Adipocyte (in vitro differentiated cells): ENCODE measurements around the gene FBN3.
A peak's percentile ranks its signal among the peaks of the same experiment; 100 is the strongest.

Experiments used
- DNase-seq: peaks from one replicate; pipeline ENCODE4 v3.0.0-alpha.2; 2015; ENCODE audit warnings: low read depth
- H3K27me3 ChIP-seq: replicated peaks from 2 replicates; pipeline ENCODE4 v1.7.0; 2013; ENCODE audit warnings: mild to moderate bottlenecking, low read length, moderate library complexity; ENCODE audit not compliant: control insufficient read depth, insufficient read depth
- H3K36me3 ChIP-seq: 2 replicates; pipeline ENCODE4 v1.7.0; 2013; ENCODE audit warnings: low read length, mild to moderate bottlenecking, moderate library complexity; ENCODE audit not compliant: control insufficient read depth, insufficient read depth, severe bottlenecking
- H3K4me1 ChIP-seq: 2 replicates; pipeline ENCODE4 v1.7.0; 2013; ENCODE audit warnings: mild to moderate bottlenecking, low read length, moderate library complexity; ENCODE audit not compliant: control insufficient read depth, insufficient read depth
- H3K4me3 ChIP-seq: 2 replicates; pipeline ENCODE4 v1.7.0; 2013; ENCODE audit warnings: mild to moderate bottlenecking, low read length, moderate library complexity
- H3K9ac ChIP-seq: 2 replicates; pipeline ENCODE4 v1.7.0; 2013; ENCODE audit warnings: mild to moderate bottlenecking, low read length, moderate library complexity
- H3K9me3 ChIP-seq: 2 replicates; pipeline ENCODE4 v1.7.0; 2013; ENCODE audit warnings: mild to moderate bottlenecking, low read length, moderate library complexity; ENCODE audit not compliant: control insufficient read depth

The FBN3 gene

DNA sequence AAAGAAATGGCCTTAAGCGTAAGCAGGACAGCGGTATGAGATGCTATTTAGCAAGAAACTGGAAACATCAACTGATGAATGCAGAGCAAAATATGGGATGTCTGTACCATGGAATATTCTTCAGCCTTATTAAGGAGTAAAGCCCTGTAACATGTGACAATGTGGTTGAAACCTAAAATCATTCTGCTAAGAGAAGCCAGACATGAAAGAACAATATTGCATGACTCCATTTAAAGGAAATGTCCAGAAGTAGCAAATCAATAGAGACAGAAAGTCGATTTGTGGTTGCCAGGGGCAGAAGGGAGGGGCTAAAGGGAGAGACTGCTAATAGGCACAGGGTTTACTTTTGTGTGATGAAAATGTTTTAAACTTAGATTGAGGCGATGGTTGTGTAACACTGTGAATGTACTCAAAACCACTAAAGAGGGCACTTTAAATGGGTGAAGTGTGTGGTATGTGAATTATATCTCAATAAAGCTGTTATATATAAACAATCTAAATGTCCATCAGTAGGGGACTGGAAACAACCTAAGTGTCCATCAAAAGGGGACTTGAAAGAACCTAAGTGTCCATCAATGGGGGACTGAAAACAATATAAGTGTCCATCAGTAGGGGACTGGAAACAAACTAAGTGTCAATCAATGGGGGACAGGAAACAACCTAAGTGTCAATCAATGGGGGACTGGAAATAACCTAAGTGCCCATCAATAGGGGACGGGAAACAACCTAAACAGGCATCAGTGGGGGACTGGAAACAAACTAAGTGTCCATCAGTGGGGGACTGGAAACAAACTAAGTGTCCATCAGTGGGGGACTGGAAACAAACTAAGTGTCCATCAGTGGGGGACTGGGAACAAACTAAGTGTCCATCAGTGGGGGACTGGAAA, 51.5 kb downstream of the FBN3 start:
- peaks cover 40% of the 10 kb centered on the region for H3K9me3 ChIP-seq
- H3K4me3 ChIP-seq = no peak overlapping the region
- DNase-seq = no peak
- no peaks in the 10 kb centered on the region for H3K4me1 ChIP-seq
- no peak overlapping the region for H3K9ac ChIP-seq
- no peaks in the 10 kb centered on the region for H3K36me3 ChIP-seq
- H3K27me3 ChIP-seq = no peaks in the 10 kb centered on the region

DNA sequence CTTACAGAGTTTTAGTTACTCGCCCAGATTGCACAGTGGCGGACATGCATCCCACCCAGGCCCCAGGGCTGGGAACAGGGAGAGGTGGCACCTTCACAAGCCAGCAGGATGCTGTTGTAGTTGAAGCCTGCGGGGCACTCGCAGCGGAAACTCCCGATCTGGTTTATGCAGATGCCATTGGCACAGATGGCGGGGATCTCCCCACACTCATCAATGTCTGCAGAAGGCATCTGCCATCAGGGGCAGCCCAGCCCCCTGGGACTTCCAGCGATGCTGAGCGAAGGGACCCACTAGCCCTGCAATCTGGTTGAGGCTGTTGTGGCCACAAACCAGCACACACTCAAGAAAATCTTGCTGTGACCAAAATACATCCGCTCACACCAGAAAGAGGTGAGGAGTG, 52.2 kb downstream of the FBN3 start:
- DNase-seq = no peak
- H3K27me3 ChIP-seq = no peaks in the 10 kb centered on the region
- no peaks in the 10 kb centered on the region for H3K4me1 ChIP-seq
- H3K9me3 ChIP-seq = peaks cover 40% of the 10 kb centered on the region
- no peak overlapping the region for H3K4me3 ChIP-seq
- H3K9ac ChIP-seq = no peak overlapping the region
- no peaks in the 10 kb centered on the region for H3K36me3 ChIP-seq

DNA sequence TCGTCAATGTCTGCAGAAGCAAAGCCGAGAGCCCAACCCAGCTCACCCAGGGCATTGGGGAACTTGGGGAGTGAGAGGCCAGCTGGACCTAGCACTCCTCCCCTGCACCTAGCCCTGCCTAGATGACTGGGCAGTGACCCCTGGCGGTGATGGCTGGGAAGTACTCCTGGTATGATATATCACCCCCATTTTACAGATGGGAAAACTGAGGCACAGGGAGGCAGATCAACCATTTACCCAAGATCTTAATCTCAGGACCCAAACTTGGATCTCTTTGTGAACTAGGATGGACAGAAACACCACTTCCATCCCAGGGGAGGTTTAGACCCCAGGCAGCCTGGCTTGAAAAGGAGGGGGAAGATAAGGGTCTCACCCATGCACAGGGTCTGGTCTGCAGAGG, 53.3 kb downstream of the FBN3 start:
- H3K36me3 ChIP-seq = no peaks in the 10 kb centered on the region
- no peak overlapping the region for H3K9ac ChIP-seq
- H3K4me1 ChIP-seq = no peaks in the 10 kb centered on the region
- H3K9me3 ChIP-seq = peaks cover 40% of the 10 kb centered on the region
- H3K4me3 ChIP-seq = peak overlapping the region; percentile 38
- DNase-seq = no peak
- H3K27me3 ChIP-seq = no peaks in the 10 kb centered on the region

DNA sequence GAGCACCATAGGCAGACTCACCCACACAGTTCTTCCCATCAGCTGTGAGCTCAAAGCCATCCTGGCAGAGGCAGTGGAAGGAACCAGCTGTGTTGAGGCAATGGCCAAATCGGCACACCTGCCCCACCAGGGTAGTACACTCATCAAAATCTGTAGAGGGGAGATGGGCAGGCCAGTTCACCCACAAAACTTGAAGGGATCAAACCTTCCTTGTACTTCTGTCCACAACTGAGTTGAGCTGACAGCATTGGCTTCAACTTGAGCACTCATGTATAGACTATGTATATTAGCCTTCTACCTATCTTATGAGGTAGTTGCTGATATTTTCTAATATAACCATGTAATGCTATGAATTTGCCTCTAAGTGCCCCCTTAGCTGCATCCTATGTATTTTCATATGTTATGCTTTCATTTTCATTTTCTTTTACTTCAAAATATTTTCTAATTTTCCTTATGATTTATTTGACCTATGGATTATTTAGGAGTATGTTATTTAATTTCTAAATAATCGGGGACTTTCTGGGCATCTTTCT, 54.0 kb downstream of the FBN3 start:
- Histone ChIP-seq H3K4me1 (no peaks in the 10 kb centered on the region), H3K9ac (no peak overlapping the region), H3K27me3 (no peaks in the 10 kb centered on the region), H3K36me3 (no peaks in the 10 kb centered on the region), H3K4me3 (peak overlapping the region; percentile 65), H3K9me3 (peaks cover 43% of the 10 kb centered on the region)
- no peak for DNase-seq

DNA sequence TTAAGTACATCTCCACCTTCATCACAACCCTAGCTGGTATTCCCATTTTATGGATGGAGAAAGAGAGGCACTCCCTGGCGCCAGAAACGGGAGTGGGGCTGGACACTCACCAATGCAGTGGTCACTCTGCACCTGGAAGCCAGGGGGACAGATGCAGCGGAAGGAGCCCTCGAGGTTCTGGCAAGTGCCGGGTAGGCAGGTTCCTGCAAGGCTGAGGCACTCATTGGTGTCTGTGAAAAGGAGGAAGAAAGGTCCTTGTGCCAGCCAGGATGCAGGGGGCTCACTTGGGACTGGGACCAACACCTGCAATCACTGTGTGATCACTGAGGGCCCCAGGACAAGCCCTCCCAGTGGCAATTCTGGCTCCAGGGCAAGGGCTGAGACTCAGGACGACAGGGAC, 55.1 kb downstream of the FBN3 start:
- H3K27me3 ChIP-seq = no peaks in the 10 kb centered on the region
- H3K36me3 ChIP-seq = no peaks in the 10 kb centered on the region
- H3K4me3 ChIP-seq = no peak overlapping the region
- DNase-seq = no peak
- H3K9me3 ChIP-seq = peaks cover 43% of the 10 kb centered on the region
- no peak overlapping the region for H3K9ac ChIP-seq
- no peaks in the 10 kb centered on the region for H3K4me1 ChIP-seq

DNA sequence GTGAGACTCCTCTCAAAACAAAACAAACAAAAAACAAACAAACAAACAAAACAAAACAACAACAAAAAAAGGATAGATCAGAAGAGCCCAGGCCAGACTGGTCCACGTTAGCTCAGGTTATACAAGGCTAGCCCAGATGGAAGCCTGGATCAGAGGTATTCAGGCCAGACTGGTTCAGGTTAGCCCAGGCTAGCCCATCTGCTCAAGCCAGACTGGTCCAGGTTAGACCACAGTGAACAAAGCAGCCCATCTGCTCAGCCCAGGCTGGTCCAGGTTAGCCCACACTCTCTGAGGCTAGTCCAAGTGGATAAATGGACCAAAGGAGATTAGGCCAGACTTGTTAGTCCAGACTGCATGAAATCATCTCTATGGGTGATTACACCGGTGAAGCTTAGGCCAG, 55.7 kb downstream of the FBN3 start:
- Histone ChIP-seq H3K4me3 (no peak overlapping the region), H3K36me3 (no peaks in the 10 kb centered on the region), H3K9ac (no peak overlapping the region), H3K27me3 (no peaks in the 10 kb centered on the region), H3K9me3 (peaks cover 43% of the 10 kb centered on the region), H3K4me1 (no peaks in the 10 kb centered on the region)
- no peak for DNase-seq

DNA sequence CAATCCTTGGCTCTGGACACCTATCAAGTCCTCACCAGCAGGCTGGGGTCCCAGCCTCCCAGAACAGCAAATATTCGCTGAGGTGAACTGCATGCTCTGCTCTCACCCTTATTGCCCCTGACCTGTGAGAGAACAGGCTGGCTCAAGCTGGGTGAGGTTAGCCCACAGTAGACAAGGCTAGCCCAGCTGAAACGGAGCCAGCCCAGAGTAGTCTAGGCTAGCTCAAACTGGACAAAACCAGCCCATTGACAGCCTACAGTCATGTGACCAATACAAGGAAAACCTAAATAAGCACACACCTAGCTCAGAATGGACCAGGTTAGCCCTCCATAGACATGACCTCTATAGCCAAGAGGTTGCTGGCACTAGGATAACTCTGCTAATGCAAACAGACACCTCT, 58.4 kb downstream of the FBN3 start:
- DNase-seq = no peak
- H3K36me3 ChIP-seq = no peaks in the 10 kb centered on the region

DNA sequence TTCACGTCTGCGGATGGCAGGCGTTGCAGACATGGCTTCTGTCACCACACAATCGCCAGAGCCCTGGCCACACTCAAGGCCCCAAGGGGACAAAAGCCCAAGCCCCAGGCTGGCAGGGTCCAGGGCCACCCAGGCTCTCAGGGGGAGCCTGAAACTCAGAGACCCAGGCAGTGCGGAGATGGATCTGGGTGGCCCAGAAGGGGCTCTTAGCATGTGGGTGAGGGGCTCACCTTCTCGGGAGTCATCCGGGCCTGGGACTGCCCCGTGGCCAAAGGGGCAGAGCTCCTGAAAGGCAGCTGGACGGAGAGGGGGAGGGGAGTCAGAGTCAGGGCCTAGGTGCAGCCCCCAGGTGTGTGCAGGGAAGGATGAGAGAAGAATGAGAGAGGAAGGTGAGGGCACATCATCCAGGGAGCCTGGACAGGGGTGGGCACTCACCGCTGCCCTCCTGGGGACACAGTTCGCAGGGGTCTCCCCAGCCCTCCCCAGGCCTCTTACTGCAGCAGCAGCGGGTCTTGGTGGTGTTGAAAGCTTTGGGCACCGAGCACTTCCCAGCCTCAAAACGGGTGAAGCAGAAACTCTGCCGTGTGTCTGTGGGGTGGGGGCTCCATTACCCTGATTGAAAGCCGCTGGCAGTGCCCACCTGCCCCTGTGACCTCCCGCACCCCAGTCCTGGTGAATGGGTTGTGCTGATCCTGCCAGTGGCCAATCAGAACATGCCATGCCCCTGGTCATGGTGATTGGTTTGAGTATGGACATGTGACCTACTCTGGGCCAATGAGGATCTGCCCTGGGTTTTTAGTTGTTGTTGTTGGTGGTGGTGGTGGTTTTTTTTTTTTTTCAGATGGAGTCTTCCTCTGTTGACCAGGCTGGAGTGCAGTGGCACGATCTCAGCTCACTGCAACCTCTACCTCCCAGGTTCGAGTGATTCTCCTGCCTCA, 59.5 kb downstream of the FBN3 start:
- no peak overlapping the region for H3K4me3 ChIP-seq
- no peak for DNase-seq
- no peaks in the 10 kb centered on the region for H3K36me3 ChIP-seq
- no peaks in the 10 kb centered on the region for H3K27me3 ChIP-seq
- H3K9ac ChIP-seq = no peak overlapping the region
- peaks cover 15% of the 10 kb centered on the region for H3K9me3 ChIP-seq
- H3K4me1 ChIP-seq = no peaks in the 10 kb centered on the region

More for the DNA sequence above, 58.4 kb downstream of the FBN3 start:
- H3K9me3 ChIP-seq = peaks cover 25% of the 10 kb centered on the region
- H3K4me3 ChIP-seq = no peak overlapping the region
- no peaks in the 10 kb centered on the region for H3K27me3 ChIP-seq
- no peak overlapping the region for H3K9ac ChIP-seq
- no peaks in the 10 kb centered on the region for H3K4me1 ChIP-seq

DNA sequence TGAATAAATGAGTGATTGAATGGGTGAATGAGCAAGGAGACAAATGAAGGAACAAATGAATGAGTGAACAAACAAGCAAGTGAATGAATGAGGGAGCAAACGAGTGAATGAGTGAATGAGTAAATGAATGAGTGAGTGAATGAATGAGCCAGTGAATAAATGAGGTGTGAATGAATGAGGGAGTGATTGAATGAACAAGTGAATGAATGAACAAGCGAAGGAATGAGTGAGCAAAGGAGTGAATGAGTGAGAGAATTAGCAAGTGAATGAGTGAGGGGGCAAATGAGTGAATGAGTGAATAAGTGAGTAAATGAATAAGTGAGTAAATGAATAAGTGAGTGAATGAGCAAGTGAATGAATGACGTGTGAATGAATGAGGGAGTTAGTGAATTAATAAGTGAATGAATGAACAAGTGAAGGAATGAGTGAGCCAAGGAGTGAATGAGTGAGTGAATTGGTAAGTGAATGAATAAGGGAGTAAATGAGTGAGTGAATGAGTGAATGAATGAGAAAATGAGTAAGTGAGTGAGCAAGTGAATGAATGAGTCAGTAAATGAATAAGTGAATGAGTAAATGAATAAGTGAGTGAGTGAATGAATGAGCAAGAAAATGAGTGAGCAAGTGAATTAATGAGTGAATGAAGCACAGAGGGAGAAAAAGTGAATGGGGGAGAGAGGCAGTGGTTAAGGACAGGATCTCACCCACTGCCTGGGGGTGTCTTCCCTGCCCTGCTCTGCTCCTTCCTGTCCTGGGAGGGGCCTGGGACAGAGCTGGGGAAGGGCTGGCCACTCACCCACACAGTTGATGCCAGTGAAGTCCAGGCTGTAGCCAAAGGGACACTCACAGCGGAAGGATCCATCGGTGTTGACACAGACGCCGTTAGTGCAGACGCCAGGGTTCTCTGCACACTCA, 60.4 kb downstream of the FBN3 start:
- Histone ChIP-seq H3K4me1 (no peaks in the 10 kb centered on the region), H3K9me3 (peaks cover 7% of the 10 kb centered on the region), H3K9ac (no peak overlapping the region), H3K36me3 (no peaks in the 10 kb centered on the region), H3K27me3 (no peaks in the 10 kb centered on the region), H3K4me3 (no peak overlapping the region)
- DNase-seq = no peak

DNA sequence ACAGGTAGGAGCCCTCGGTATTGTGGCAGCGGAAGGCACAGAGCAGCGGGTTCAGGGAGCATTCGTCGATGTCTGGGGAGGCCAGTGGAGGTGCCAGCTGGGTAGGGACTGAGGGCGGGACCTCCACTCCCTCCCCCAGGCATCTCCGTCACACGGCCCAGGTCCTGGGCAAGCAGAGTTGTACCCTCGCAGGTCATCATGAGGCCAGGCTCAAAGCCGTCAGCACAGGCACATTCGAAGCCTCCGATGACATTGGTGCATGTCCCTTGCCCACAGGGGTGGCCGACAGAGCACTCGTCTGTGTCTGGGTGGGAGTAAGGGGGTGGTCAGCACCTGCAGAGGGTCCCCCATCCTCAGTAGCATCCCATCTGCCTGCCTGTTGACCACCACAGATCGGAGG, 61.5 kb downstream of the FBN3 start:
- DNase-seq = no peak
- H3K4me1 ChIP-seq = no peaks in the 10 kb centered on the region
- H3K27me3 ChIP-seq = peaks cover 3% of the 10 kb centered on the region
- H3K4me3 ChIP-seq = no peak overlapping the region
- no peak overlapping the region for H3K9ac ChIP-seq
- H3K9me3 ChIP-seq = peaks cover 3% of the 10 kb centered on the region
- no peaks in the 10 kb centered on the region for H3K36me3 ChIP-seq
